ENCODE results near the gene TRIM17. TPM values are rescaled to one million over a fixed set of nuclear protein-coding genes. Genes with fewer than 3 reads are reported as not detected.

TRIM17 gene
- total RNA-seq, 2 donors from 2014 or later: 0.56 TPM; not detected in 1

- no peak for ATAC-seq (ENCODE audit: insufficient number of reproducible peaks, low FRiP score, low read depth)
- Histone ChIP-seq H3K9me3 (no peaks in the 10 kb centered on the region), H3K36me3 (no peaks in the 10 kb centered on the region), H3K4me1 (ENCODE audit: control insufficient read depth in 1 of 2, low read depth in 2 of 2) (peaks cover 22 to 39% of the 10 kb centered on the region in 2 donors), H3K4me3 (no peak overlapping the region), H3K27ac (no peak overlapping the region), H3K27me3 (replicated peaks; ENCODE audit: insufficient read depth) (no peaks in the 10 kb centered on the region)
- DNase-seq (ENCODE audit: low spot score): no peak
- TF ChIP-seq CTCF (IDR thresholded peaks at IDR 0.05): no peak
These were observed 8.4 kb downstream of the TRIM17 start for GRCh38 chr1:228408041-228408868.

GRCh38 chr1:228407106-228408040 is 9.3 kb downstream of the TRIM17 start:
- Histone ChIP-seq H3K9me3 (no peaks in the 10 kb centered on the region), H3K27ac (peak overlapping the region in 1 of 2 donors; percentile 39), H3K4me3 (peak overlapping the region; percentile 98), H3K36me3 (no peaks in the 10 kb centered on the region), H3K27me3 (replicated peaks; ENCODE audit: insufficient read depth) (no peaks in the 10 kb centered on the region), H3K4me1 (ENCODE audit: control insufficient read depth in 1 of 2, low read depth in 2 of 2) (peaks cover 22 to 42% of the 10 kb centered on the region in 2 donors)
- DNase-seq (ENCODE audit: low spot score) (no peak), ATAC-seq (ENCODE audit: insufficient number of reproducible peaks, low FRiP score, low read depth) (no peak)
- TF ChIP-seq CTCF (IDR thresholded peaks at IDR 0.05): no peak

GRCh38 chr1:228405979-228406228 is 10.8 kb downstream of the TRIM17 start:
- no peaks in the 10 kb centered on the region for H3K36me3 ChIP-seq
- no peaks in the 10 kb centered on the region for H3K9me3 ChIP-seq
- no peak for DNase-seq (ENCODE audit: low spot score)
- H3K27me3 ChIP-seq (replicated peaks; ENCODE audit: insufficient read depth): no peaks in the 10 kb centered on the region
- peaks cover 22 to 42% of the 10 kb centered on the region in 2 donors for H3K4me1 ChIP-seq (ENCODE audit: control insufficient read depth in 1 of 2, low read depth in 2 of 2)
- no peak for ATAC-seq (ENCODE audit: insufficient number of reproducible peaks, low FRiP score, low read depth)
- no peak for TF ChIP-seq CTCF (IDR thresholded peaks at IDR 0.05)
- peak overlapping the region; percentile 68 to 74 for H3K27ac ChIP-seq
- H3K4me3 ChIP-seq: peak overlapping the region; percentile 98

- peak overlapping the region; percentile 98 for H3K4me3 ChIP-seq
- peaks cover under 1% of the 10 kb centered on the region for H3K36me3 ChIP-seq
- H3K4me1 ChIP-seq (ENCODE audit: control insufficient read depth in 1 of 2, low read depth in 2 of 2): peaks cover 22 to 42% of the 10 kb centered on the region in 2 donors
- no peak for TF ChIP-seq CTCF (IDR thresholded peaks at IDR 0.05)
- H3K27ac ChIP-seq: no peak overlapping the region
- ATAC-seq (ENCODE audit: insufficient number of reproducible peaks, low FRiP score, low read depth): no peak
- H3K9me3 ChIP-seq: no peaks in the 10 kb centered on the region
- no peaks in the 10 kb centered on the region for H3K27me3 ChIP-seq (replicated peaks; ENCODE audit: insufficient read depth)
- DNase-seq (ENCODE audit: low spot score): no peak
These were observed 11.3 kb downstream of the TRIM17 start for GRCh38 chr1:228405200-228405978.
